Measurements from ENCODE around the gene GOLGA8J. TPM values are rescaled to one million over a fixed set of nuclear protein-coding genes. Genes with fewer than 3 reads are reported as not detected.

The GOLGA8J gene
- total and polyA plus RNA-seq, 8 donors: not detected

- H3K27me3 ChIP-seq: peaks cover 0 to 16% (median 0%) of the 10 kb centered on the region in 3 donors
- WGBS, 5 donors: 59 to 69% (median 68%) methylated on average over 2 of the region's 2 CpGs
- intact Hi-C loops (cut with DNase I; ENCODE audit: low total_unique reads): no loop called here
- no peak for DNase-seq
- H3K36me3 ChIP-seq: no peaks in the 10 kb centered on the region
- peaks cover 5 to 13% (median 8%) of the 10 kb centered on the region in 4 donors for H3K4me1 ChIP-seq
- no peak overlapping the region for H3K27ac ChIP-seq
- H3K4me3 ChIP-seq: no peak overlapping the region
- no peaks in the 10 kb centered on the region for H3K9me3 ChIP-seq
- TF ChIP-seq POLR2AphosphoS5 (IDR thresholded peaks at IDR 0.05) (no peak), POLR2A (IDR thresholded peaks at IDR 0.05) (no peak), EP300 (IDR thresholded peaks at IDR 0.05) (no peak), CTCF (IDR thresholded peaks at IDR 0.05) (no peak)
These were observed 36.3 kb upstream of the GOLGA8J start for GRCh38 chr15:30046430-30046829.

GRCh38 chr15:30055604-30056003 is 27.2 kb upstream of the GOLGA8J start:
- 82 to 89% (median 89%) methylated on average over 3 of the region's 3 CpGs for WGBS, 5 donors
- H3K9me3 ChIP-seq: no peaks in the 10 kb centered on the region
- TF ChIP-seq POLR2AphosphoS5 (IDR thresholded peaks at IDR 0.05) (no peak), POLR2A (IDR thresholded peaks at IDR 0.05) (no peak), EP300 (IDR thresholded peaks at IDR 0.05) (no peak), CTCF (IDR thresholded peaks at IDR 0.05) (no peak)
- intact Hi-C loops (cut with DNase I; ENCODE audit: low total_unique reads): no loop called here
- no peaks in the 10 kb centered on the region for H3K36me3 ChIP-seq
- no peaks in the 10 kb centered on the region for H3K4me1 ChIP-seq
- no peak for DNase-seq
- peaks cover 0 to 11% (median 0%) of the 10 kb centered on the region in 3 donors for H3K27me3 ChIP-seq
- no peak overlapping the region for H3K27ac ChIP-seq
- no peak overlapping the region for H3K4me3 ChIP-seq

GRCh38 chr15:30056166-30056565 is 26.6 kb upstream of the GOLGA8J start:
- no peaks in the 10 kb centered on the region for H3K4me1 ChIP-seq
- TF ChIP-seq POLR2A (IDR thresholded peaks at IDR 0.05): no peak
- TF ChIP-seq POLR2AphosphoS5 (IDR thresholded peaks at IDR 0.05): no peak
- TF ChIP-seq CTCF (IDR thresholded peaks at IDR 0.05): no peak
- TF ChIP-seq EP300 (IDR thresholded peaks at IDR 0.05): no peak
- no peaks in the 10 kb centered on the region for H3K36me3 ChIP-seq
- no peak for DNase-seq
- no peaks in the 10 kb centered on the region for H3K9me3 ChIP-seq
- WGBS, 5 donors: 82 to 87% (median 83%) methylated on average over 4 of the region's 4 CpGs
- no peak overlapping the region for H3K4me3 ChIP-seq
- peaks cover 0 to 8% (median 0%) of the 10 kb centered on the region in 3 donors for H3K27me3 ChIP-seq
- intact Hi-C loops (cut with DNase I; ENCODE audit: low total_unique reads): no loop called here
- no peak overlapping the region for H3K27ac ChIP-seq

GRCh38 chr15:30059771-30060170 is 23.0 kb upstream of the GOLGA8J start:
- no peak overlapping the region for H3K4me3 ChIP-seq
- no peak for DNase-seq
- TF ChIP-seq CTCF (IDR thresholded peaks at IDR 0.05): no peak
- no peak for TF ChIP-seq POLR2AphosphoS5 (IDR thresholded peaks at IDR 0.05)
- TF ChIP-seq EP300 (IDR thresholded peaks at IDR 0.05): no peak
- no peak for TF ChIP-seq POLR2A (IDR thresholded peaks at IDR 0.05)
- no peaks in the 10 kb centered on the region for H3K9me3 ChIP-seq
- WGBS, 5 donors: 86 to 91% (median 90%) methylated on average over 11 of the region's 11 CpGs
- H3K4me1 ChIP-seq: peaks cover 0 to 11% (median 5%) of the 10 kb centered on the region in 4 donors
- intact Hi-C loops (cut with DNase I; ENCODE audit: low total_unique reads): no loop called here
- no peaks in the 10 kb centered on the region for H3K36me3 ChIP-seq
- H3K27me3 ChIP-seq: no peaks in the 10 kb centered on the region
- H3K27ac ChIP-seq: no peak overlapping the region
